H9 (cell line): ENCODE measurements around the gene TIAM2. TPM values are rescaled to one million over a fixed set of nuclear protein-coding genes. Genes with fewer than 3 reads are reported as not detected.

ENCODE experiments used
- DNase-seq: peaks from one replicate; pipeline ENCODE4 v3.0.0-alpha.2; 2017
- H2AFZ ChIP-seq: one replicate; pipeline ENCODE4 v1.6.1; 2013; ENCODE audit warnings: mild to moderate bottlenecking, low read length, control low read depth, moderate library complexity
- H2AK5ac ChIP-seq: 2 replicates; pipeline ENCODE4 v1.6.1; 2013; ENCODE audit warnings: low read length, control low read depth, mixed read lengths; ENCODE audit not compliant: insufficient read length
- H2BK120ac ChIP-seq: one replicate; pipeline ENCODE4 v1.6.1; 2013; ENCODE audit warnings: low read depth, mild to moderate bottlenecking, low read length, control low read depth, inconsistent platforms; ENCODE audit not compliant: poor library complexity, severe bottlenecking
- H2BK12ac ChIP-seq: 2 replicates; pipeline ENCODE4 v1.6.1; 2013; ENCODE audit warnings: low read length, control low read depth, mixed read lengths, low read depth; ENCODE audit not compliant: insufficient read length
- H2BK15ac ChIP-seq: 2 replicates; pipeline ENCODE4 v1.6.1; 2013; ENCODE audit warnings: low read depth, low read length, control low read depth
- H2BK20ac ChIP-seq: one replicate; pipeline ENCODE4 v1.6.1; 2013; ENCODE audit warnings: low read depth, mild to moderate bottlenecking, low read length, control low read depth, inconsistent platforms; ENCODE audit not compliant: poor library complexity, severe bottlenecking
- H2BK5ac ChIP-seq: 2 replicates; pipeline ENCODE4 v1.6.1; 2013; ENCODE audit warnings: low read length, control low read depth, mixed read lengths; ENCODE audit not compliant: insufficient read length
- H3K14ac ChIP-seq: 2 replicates; pipeline ENCODE4 v1.6.1; 2013; ENCODE audit warnings: low read length, control low read depth; ENCODE audit not compliant: insufficient read depth
- H3K18ac ChIP-seq: 2 replicates; pipeline ENCODE4 v1.6.1; 2013; ENCODE audit warnings: low read depth, mild to moderate bottlenecking, mixed read lengths, low read length, control low read depth; ENCODE audit not compliant: insufficient read length
- H3K23ac ChIP-seq: 2 replicates; pipeline ENCODE4 v1.6.1; 2013; ENCODE audit warnings: low read length, control low read depth, mixed read lengths, low read depth; ENCODE audit not compliant: insufficient read length
- H3K23me2 ChIP-seq: 2 replicates; pipeline ENCODE4 v1.6.1; 2013; ENCODE audit warnings: low read depth, mild to moderate bottlenecking, mixed read lengths, low read length, control low read depth; ENCODE audit not compliant: insufficient read length, poor library complexity, severe bottlenecking
- H3K27ac ChIP-seq: 2 replicates; pipeline ENCODE4 v1.5.1; 2013; ENCODE audit warnings: low read length, control low read depth, mixed read lengths, low read depth; ENCODE audit not compliant: insufficient read length
- H3K27me3 ChIP-seq: 2 replicates; pipeline ENCODE4 v1.6.1; 2013; ENCODE audit warnings: low read length, control low read depth, inconsistent platforms; ENCODE audit not compliant: insufficient read depth
- H3K4ac ChIP-seq: 2 replicates; pipeline ENCODE4 v1.6.1; 2013; ENCODE audit warnings: low read depth, mild to moderate bottlenecking, control low read depth, inconsistent platforms, low read length, moderate library complexity
- H3K4me1 ChIP-seq: 2 replicates; pipeline ENCODE4 v1.6.1; 2013; ENCODE audit warnings: low read length, control low read depth, inconsistent platforms; ENCODE audit not compliant: insufficient read depth
- H3K4me2 ChIP-seq: 2 replicates; pipeline ENCODE4 v1.6.1; 2013; ENCODE audit warnings: low read length, control low read depth, mixed read lengths; ENCODE audit not compliant: insufficient read length, insufficient read depth
- H3K56ac ChIP-seq: 2 replicates; pipeline ENCODE4 v1.6.1; 2013; ENCODE audit warnings: low read depth, mild to moderate bottlenecking, mixed read lengths, low read length, control low read depth; ENCODE audit not compliant: insufficient read length
- H3K79me1 ChIP-seq: 2 replicates; pipeline ENCODE4 v1.6.1; 2013; ENCODE audit warnings: low read depth, mild to moderate bottlenecking, moderate library complexity, low read length, control low read depth, inconsistent platforms; ENCODE audit not compliant: insufficient read depth, poor library complexity, severe bottlenecking
- H3K79me2 ChIP-seq: 2 replicates; pipeline ENCODE4 v1.6.1; 2013; ENCODE audit warnings: low read length, control low read depth, inconsistent platforms; ENCODE audit not compliant: insufficient read depth
- H3K9ac ChIP-seq: 2 replicates; pipeline ENCODE4 v1.6.1; 2013; ENCODE audit warnings: low read length, control low read depth, mixed read lengths; ENCODE audit not compliant: insufficient read length; ENCODE audit errors: extremely low read depth
- H3K9me3 ChIP-seq: one replicate; pipeline ENCODE4 v1.6.1; 2013; ENCODE audit warnings: low read depth, low read length, inconsistent platforms; ENCODE audit not compliant: control insufficient read depth
- H3T11ph ChIP-seq: one replicate; pipeline ENCODE4 v1.6.1; 2013; ENCODE audit warnings: mild to moderate bottlenecking, low read length, control low read depth, inconsistent platforms
- H4K20me1 ChIP-seq: one replicate; pipeline ENCODE4 v1.6.1; 2013; ENCODE audit not compliant: control insufficient read depth, insufficient read length, insufficient read depth
- H4K5ac ChIP-seq: 2 replicates; pipeline ENCODE4 v1.6.1; 2013; ENCODE audit warnings: low read depth, mild to moderate bottlenecking, mixed read lengths, low read length, control low read depth; ENCODE audit not compliant: insufficient read length
- H4K8ac ChIP-seq: replicated peaks from 2 replicates; pipeline ENCODE4 v1.6.1; 2013; ENCODE audit warnings: low read length, control low read depth, mixed read lengths, low read depth; ENCODE audit not compliant: insufficient read length
- H4K91ac ChIP-seq: 2 replicates; pipeline ENCODE4 v1.6.1; 2013; ENCODE audit warnings: low read depth, mild to moderate bottlenecking, moderate library complexity, mixed read lengths, low read length, control low read depth; ENCODE audit not compliant: insufficient read length
- H3K27ac Mint-ChIP-seq, 3 experiments: 2 replicates in 2 of 3; 3 replicates in 1 of 3; pipeline ENCODE4 v1.8.0; 2020 to 2021; ENCODE audit warnings: mixed read lengths in 3 of 3, mild to moderate bottlenecking in 1 of 3, moderate library complexity in 1 of 3
- H3K27me3 Mint-ChIP-seq: 2 replicates; pipeline ENCODE4 v1.8.0; 2021; ENCODE audit warnings: low read depth, mild to moderate bottlenecking, moderate library complexity, mixed read lengths
- H3K36me3 Mint-ChIP-seq, 3 experiments: 2 replicates in 2 of 3; 3 replicates in 1 of 3; pipeline ENCODE4 v1.8.0; 2020 to 2021; ENCODE audit warnings: low read depth in 3 of 3, mixed read lengths in 3 of 3; ENCODE audit not compliant: insufficient read depth in 1 of 3
- H3K4me1 Mint-ChIP-seq, 2 experiments: 2 replicates each; pipeline ENCODE4 v1.8.0; 2020; ENCODE audit warnings: mixed read lengths in 2 of 2
- H3K4me3 Mint-ChIP-seq, 2 experiments: 2 replicates in 1 of 2; 3 replicates in 1 of 2; pipeline ENCODE4 v1.8.0; 2020 to 2021; ENCODE audit warnings: mild to moderate bottlenecking in 2 of 2, mixed read lengths in 2 of 2, moderate library complexity in 1 of 2
- H3K9me3 Mint-ChIP-seq, 2 experiments: 2 replicates in 1 of 2; 3 replicates in 1 of 2; pipeline ENCODE4 v1.8.0; 2020; ENCODE audit warnings: mild to moderate bottlenecking in 2 of 2, mixed read lengths in 2 of 2, moderate library complexity in 1 of 2
- CTCF ChIP-seq: fragments of 200-600 bp; sonication (generic); conservative IDR thresholded peaks from 3 replicates; pipeline ENCODE4 v1.8.0; 2021; ENCODE audit warnings: antibody characterized with exemption, mild to moderate bottlenecking
- WGBS: extraction: QIAGEN DNeasy Blood & Tissue Kit; methylation state at CpG from one replicate; pipeline ENCODE4 v1.1.7; 2013; ENCODE audit warnings: missing lambda C conversion rate, low lambda C conversion rate, mixed read lengths; ENCODE audit not compliant: insufficient read length; ENCODE audit errors: extremely low coverage; 5-methylcytosine and 5-hydroxymethylcytosine counted together
- total RNA-seq: library from RNA; stranded (reverse); gene quantifications from 2 replicates; pipeline ENCODE4 v1.2.1, GENCODE V29; 2021

The TIAM2 gene
- total RNA-seq, 1 experiment from 2014 or later = 6.3 TPM

- no peaks in the 10 kb centered on the region for H3K27me3 ChIP-seq
- no peak overlapping the region for H2BK5ac ChIP-seq
- DNase-seq = no peak
- no peak overlapping the region for H3K4me3 Mint-ChIP-seq
- H4K5ac ChIP-seq = no peak overlapping the region
- H3K56ac ChIP-seq = no peak overlapping the region
- H4K20me1 ChIP-seq = no peaks in the 10 kb centered on the region
- no peak overlapping the region for H3K4me2 ChIP-seq
- H2BK12ac ChIP-seq = no peak overlapping the region
- H3K27ac ChIP-seq = no peak overlapping the region
- H4K8ac ChIP-seq = no peak overlapping the region
- H3K27ac Mint-ChIP-seq = peak overlapping the region in 2 of 3 experiments; percentile 7 to 70; a peak in 4 of 7 replicates
- H3K18ac ChIP-seq = no peak overlapping the region
- no peak overlapping the region for H3K9ac ChIP-seq
- H3T11ph ChIP-seq = no peak overlapping the region
- H3K79me1 ChIP-seq = no peaks in the 10 kb centered on the region
- no peak overlapping the region for H3K23ac ChIP-seq
- H2AK5ac ChIP-seq = no peak overlapping the region
- H2BK120ac ChIP-seq = no peak overlapping the region
- no peaks in the 10 kb centered on the region for H3K23me2 ChIP-seq
- TF ChIP-seq CTCF = no peak
- H3K9me3 ChIP-seq = no peaks in the 10 kb centered on the region
- no peak overlapping the region for H2AFZ ChIP-seq
- H3K4me1 ChIP-seq = no peaks in the 10 kb centered on the region
- no peak overlapping the region for H2BK20ac ChIP-seq
- H3K27me3 Mint-ChIP-seq = no peaks in the 10 kb centered on the region
- H3K79me2 ChIP-seq = no peaks in the 10 kb centered on the region
- H4K91ac ChIP-seq = no peak overlapping the region
- H3K9me3 Mint-ChIP-seq = no peaks in the 10 kb centered on the region
- WGBS = no CpG with 5 or more reads among the region's 2 CpGs
- H3K14ac ChIP-seq = no peak overlapping the region
- peaks cover 15 to 55% (median 54%) of the 10 kb centered on the region in 3 experiments; a peak in 6 of 7 replicates for H3K36me3 Mint-ChIP-seq
- H3K4ac ChIP-seq = no peak overlapping the region
- peaks cover 5 to 7% of the 10 kb centered on the region in 2 experiments for H3K4me1 Mint-ChIP-seq
- H2BK15ac ChIP-seq = no peak overlapping the region
These were observed 311.8 kb downstream of the TIAM2 start for GRCh38 chr6:155306958-155307357.
